Measurements from ENCODE around the gene KNOP1.
"Not testable (repeated sequence)": the region's sequence is repeated elsewhere in the genome, so short reads cannot be mapped to it uniquely, and the experiment has no call there.

The KNOP1 gene

GRCh38 chr16:19689342-19689741, 28.7 kb downstream of the KNOP1 start:
- no peaks in the 10 kb centered on the region for H3K9me3 ChIP-seq (ENCODE audit: control insufficient read depth, low read depth, low read length)
- H3K27me3 ChIP-seq (ENCODE audit: control insufficient read depth, insufficient read depth, low read length) = no peaks in the 10 kb centered on the region
- H3K36me3 ChIP-seq (ENCODE audit: control insufficient read depth, low read depth, low read length) = peaks cover 19% of the 10 kb centered on the region
- H3K9ac ChIP-seq (ENCODE audit: low read length) = no peak overlapping the region
- H3K4me1 ChIP-seq (ENCODE audit: control insufficient read depth, low read depth, low read length) = no peaks in the 10 kb centered on the region
- no peak overlapping the region for H3K27ac ChIP-seq (ENCODE audit: low read length)
- H3K4me3 ChIP-seq (ENCODE audit: low read length) = no peak overlapping the region

- Histone ChIP-seq H3K4me3 (ENCODE audit: low read length) (no peak overlapping the region), H3K27me3 (ENCODE audit: control insufficient read depth, insufficient read depth, low read length) (no peaks in the 10 kb centered on the region), H3K36me3 (ENCODE audit: control insufficient read depth, low read depth, low read length) (peaks cover 22% of the 10 kb centered on the region), H3K4me1 (ENCODE audit: control insufficient read depth, low read depth, low read length) (no peaks in the 10 kb centered on the region), H3K9me3 (ENCODE audit: control insufficient read depth, low read depth, low read length) (no peaks in the 10 kb centered on the region), H3K9ac (ENCODE audit: low read length) (no peak overlapping the region), H3K27ac (ENCODE audit: low read length) (no peak overlapping the region)
These were observed 29.5 kb downstream of the KNOP1 start for GRCh38 chr16:19688396-19689024.

GRCh38 chr16:19687279-19687678, 30.7 kb downstream of the KNOP1 start:
- H3K4me1 ChIP-seq (ENCODE audit: control insufficient read depth, low read depth, low read length) = no peaks in the 10 kb centered on the region
- no peak overlapping the region for H3K27ac ChIP-seq (ENCODE audit: low read length)
- no peak overlapping the region for H3K9ac ChIP-seq (ENCODE audit: low read length)
- peaks cover 32% of the 10 kb centered on the region for H3K36me3 ChIP-seq (ENCODE audit: control insufficient read depth, low read depth, low read length)
- H3K9me3 ChIP-seq (ENCODE audit: control insufficient read depth, low read depth, low read length) = no peaks in the 10 kb centered on the region
- H3K4me3 ChIP-seq (ENCODE audit: low read length) = no peak overlapping the region
- H3K27me3 ChIP-seq (ENCODE audit: control insufficient read depth, insufficient read depth, low read length) = no peaks in the 10 kb centered on the region

- no peak overlapping the region for H3K4me3 ChIP-seq (ENCODE audit: low read length)
- H3K27ac ChIP-seq (ENCODE audit: low read length) = no peak overlapping the region
- H3K27me3 ChIP-seq (ENCODE audit: control insufficient read depth, insufficient read depth, low read length) = no peaks in the 10 kb centered on the region
- peaks cover 30% of the 10 kb centered on the region for H3K36me3 ChIP-seq (ENCODE audit: control insufficient read depth, low read depth, low read length)
- H3K9me3 ChIP-seq (ENCODE audit: control insufficient read depth, low read depth, low read length) = no peaks in the 10 kb centered on the region
- H3K9ac ChIP-seq (ENCODE audit: low read length) = no peak overlapping the region
- no peaks in the 10 kb centered on the region for H3K4me1 ChIP-seq (ENCODE audit: control insufficient read depth, low read depth, low read length)
These were observed 32.9 kb downstream of the KNOP1 start for GRCh38 chr16:19685176-19685575.

GRCh38 chr16:19683453-19684236, 34.4 kb downstream of the KNOP1 start:
- Histone ChIP-seq H3K9me3 (ENCODE audit: control insufficient read depth, low read depth, low read length) (no peaks in the 10 kb centered on the region), H3K27me3 (ENCODE audit: control insufficient read depth, insufficient read depth, low read length) (no peaks in the 10 kb centered on the region), H3K27ac (ENCODE audit: low read length) (no peak overlapping the region), H3K9ac (ENCODE audit: low read length) (no peak overlapping the region), H3K36me3 (ENCODE audit: control insufficient read depth, low read depth, low read length) (peaks cover 29% of the 10 kb centered on the region), H3K4me1 (ENCODE audit: control insufficient read depth, low read depth, low read length) (no peaks in the 10 kb centered on the region), H3K4me3 (ENCODE audit: low read length) (no peak overlapping the region)

- Histone ChIP-seq H3K9ac (ENCODE audit: low read length) (no peak overlapping the region), H3K27ac (ENCODE audit: low read length) (no peak overlapping the region), H3K4me3 (ENCODE audit: low read length) (no peak overlapping the region), H3K36me3 (ENCODE audit: control insufficient read depth, low read depth, low read length) (peaks cover 22% of the 10 kb centered on the region), H3K27me3 (ENCODE audit: control insufficient read depth, insufficient read depth, low read length) (no peaks in the 10 kb centered on the region), H3K4me1 (ENCODE audit: control insufficient read depth, low read depth, low read length) (no peaks in the 10 kb centered on the region), H3K9me3 (ENCODE audit: control insufficient read depth, low read depth, low read length) (no peaks in the 10 kb centered on the region)
These were observed 36.4 kb downstream of the KNOP1 start for GRCh38 chr16:19681637-19682036.

GRCh38 chr16:19680881-19681340, 37.1 kb downstream of the KNOP1 start:
- Histone ChIP-seq H3K4me3 (ENCODE audit: low read length) (no peak overlapping the region), H3K9me3 (ENCODE audit: control insufficient read depth, low read depth, low read length) (no peaks in the 10 kb centered on the region), H3K9ac (ENCODE audit: low read length) (no peak overlapping the region), H3K27ac (ENCODE audit: low read length) (no peak overlapping the region), H3K36me3 (ENCODE audit: control insufficient read depth, low read depth, low read length) (peaks cover 25% of the 10 kb centered on the region), H3K27me3 (ENCODE audit: control insufficient read depth, insufficient read depth, low read length) (no peaks in the 10 kb centered on the region), H3K4me1 (ENCODE audit: control insufficient read depth, low read depth, low read length) (no peaks in the 10 kb centered on the region)

- not testable (repeated sequence) for H3K4me3 ChIP-seq (ENCODE audit: low read length); H3K4me1 ChIP-seq (ENCODE audit: control insufficient read depth, low read depth, low read length); H3K9ac ChIP-seq (ENCODE audit: low read length); H3K27me3 ChIP-seq (ENCODE audit: control insufficient read depth, insufficient read depth, low read length); H3K27ac ChIP-seq (ENCODE audit: low read length); H3K9me3 ChIP-seq (ENCODE audit: control insufficient read depth, low read depth, low read length)
- peaks cover 18% of the 10 kb centered on the region for H3K36me3 ChIP-seq (ENCODE audit: control insufficient read depth, low read depth, low read length)
These were observed 38.7 kb downstream of the KNOP1 start for GRCh38 chr16:19679281-19679680.

GRCh38 chr16:19678804-19679203, 39.2 kb downstream of the KNOP1 start:
- Histone ChIP-seq H3K9me3 (ENCODE audit: control insufficient read depth, low read depth, low read length) (no peaks in the 10 kb centered on the region), H3K4me1 (ENCODE audit: control insufficient read depth, low read depth, low read length) (no peaks in the 10 kb centered on the region), H3K36me3 (ENCODE audit: control insufficient read depth, low read depth, low read length) (peaks cover 18% of the 10 kb centered on the region), H3K27ac (ENCODE audit: low read length) (no peak overlapping the region), H3K9ac (ENCODE audit: low read length) (no peak overlapping the region), H3K4me3 (ENCODE audit: low read length) (no peak overlapping the region), H3K27me3 (ENCODE audit: control insufficient read depth, insufficient read depth, low read length) (no peaks in the 10 kb centered on the region)

- no peaks in the 10 kb centered on the region for H3K9me3 ChIP-seq (ENCODE audit: control insufficient read depth, low read depth, low read length)
- no peaks in the 10 kb centered on the region for H3K4me1 ChIP-seq (ENCODE audit: control insufficient read depth, low read depth, low read length)
- no peaks in the 10 kb centered on the region for H3K27me3 ChIP-seq (ENCODE audit: control insufficient read depth, insufficient read depth, low read length)
- H3K4me3 ChIP-seq (ENCODE audit: low read length) = no peak overlapping the region
- no peak overlapping the region for H3K9ac ChIP-seq (ENCODE audit: low read length)
- H3K36me3 ChIP-seq (ENCODE audit: control insufficient read depth, low read depth, low read length) = peaks cover 6% of the 10 kb centered on the region
- no peak overlapping the region for H3K27ac ChIP-seq (ENCODE audit: low read length)
These were observed 40.6 kb downstream of the KNOP1 start for GRCh38 chr16:19677402-19677801.

- Histone ChIP-seq H3K36me3 (ENCODE audit: control insufficient read depth, low read depth, low read length) (peaks cover 6% of the 10 kb centered on the region), H3K4me1 (ENCODE audit: control insufficient read depth, low read depth, low read length) (no peaks in the 10 kb centered on the region), H3K4me3 (ENCODE audit: low read length) (no peak overlapping the region), H3K9ac (ENCODE audit: low read length) (no peak overlapping the region), H3K9me3 (ENCODE audit: control insufficient read depth, low read depth, low read length) (no peaks in the 10 kb centered on the region), H3K27ac (ENCODE audit: low read length) (no peak overlapping the region), H3K27me3 (ENCODE audit: control insufficient read depth, insufficient read depth, low read length) (no peaks in the 10 kb centered on the region)
These were observed 43.5 kb downstream of the KNOP1 start for GRCh38 chr16:19674485-19674884.

GRCh38 chr16:19672378-19672777, 45.6 kb downstream of the KNOP1 start:
- H3K27ac ChIP-seq (ENCODE audit: low read length) = no peak overlapping the region
- no peak overlapping the region for H3K4me3 ChIP-seq (ENCODE audit: low read length)
- H3K9ac ChIP-seq (ENCODE audit: low read length) = no peak overlapping the region
- H3K36me3 ChIP-seq (ENCODE audit: control insufficient read depth, low read depth, low read length) = peaks cover 11% of the 10 kb centered on the region
- H3K9me3 ChIP-seq (ENCODE audit: control insufficient read depth, low read depth, low read length) = no peaks in the 10 kb centered on the region
- no peaks in the 10 kb centered on the region for H3K4me1 ChIP-seq (ENCODE audit: control insufficient read depth, low read depth, low read length)
- no peaks in the 10 kb centered on the region for H3K27me3 ChIP-seq (ENCODE audit: control insufficient read depth, insufficient read depth, low read length)

All from iPS-18a (cell line).